HCT116 (cell line): ENCODE measurements around the gene PRKAG3. TPM values are rescaled to one million over a fixed set of nuclear protein-coding genes. Genes with fewer than 3 reads are reported as not detected.

Experiments used
- ATAC-seq: fragments of 200-7000 bp; cut with Tn5 transposase; 2 replicates; pipeline ENCODE4 v1.9.1; 2020; ENCODE audit warnings: mild to moderate bottlenecking, moderate library complexity
- BruUV-seq: library from RNA; stranded (reverse); fragments of 400-500 nt; replicated peaks from 2 replicates; lab custom pipeline; 2021; lab: Mats Ljungman, UMichigan
- CTCF ChIA-PET: fragments of 300-600 bp; sonication (Branson Sonifier 250); formaldehyde crosslinking; loops from one replicate; lab custom pipeline; 2021; ENCODE audit warnings: antibody characterized with exemption; lab: Charles Lee
- POLR2A ChIA-PET: fragments of 300-600, 350-600 bp; sonication (Branson Sonifier 250); formaldehyde crosslinking; loops from one replicate; lab custom pipeline; 2021; ENCODE audit warnings: antibody characterized with exemption; lab: Charles Lee
- RAD21 ChIA-PET, 2 experiments: fragments of 300-600 bp; sonication (Branson Sonifier 250); formaldehyde crosslinking; loops; one replicate each; lab custom pipeline; 2023; ENCODE audit warnings: low total read pairs in 2 of 2; ENCODE audit not compliant: uncharacterized antibody in 2 of 2, unreplicated experiment in 2 of 2, low non-redundant PET in 1 of 2; lab: Charles Lee
- DNase-seq: peaks from one replicate; pipeline ENCODE4 v3.0.0-alpha.2; 2010; ENCODE audit warnings: low read depth, low spot score
- H2AFZ ChIP-seq: fragments of 200-600 bp; shearing (Covaris generic), sonication (generic); 2 replicates; pipeline ENCODE4 v1.6.1; 2017; ENCODE audit warnings: low read depth, mixed run types, mixed read lengths, antibody characterized with exemption, low read length; ENCODE audit not compliant: poor library complexity, severe bottlenecking
- H3K27ac ChIP-seq: 2 replicates; pipeline ENCODE4 v1.5.1; 2012; ENCODE audit warnings: low read depth, low read length
- H3K27me3 ChIP-seq: fragments of 200-600 bp; sonication (generic); 2 replicates; pipeline ENCODE4 v1.6.1; 2016; ENCODE audit warnings: mixed run types, low read length, mixed read lengths; ENCODE audit not compliant: insufficient read depth
- H3K36me3 ChIP-seq, 2 experiments: fragments of 200-500 bp in 1 of 2; fragments of 200-600 bp in 1 of 2; sonication (Bioruptor generic) in 1 of 2; sonication (generic) in 1 of 2; 2 replicates each; pipeline versions ENCODE4 v1.5.1 to v1.6.1; 2014 to 2016; ENCODE audit warnings: low read length in 2 of 2, inconsistent platforms in 1 of 2, mixed read lengths in 1 of 2, mixed run types in 1 of 2; ENCODE audit not compliant: insufficient read depth in 2 of 2, control insufficient read depth in 1 of 2
- H3K4me1 ChIP-seq, 2 experiments: fragments of 200-600 bp in 1 of 2; sonication (generic) in 1 of 2; 2 replicates each; pipeline versions ENCODE4 v1.5.1 to v1.6.1; 2012 to 2017; ENCODE audit warnings: low read length in 2 of 2, inconsistent platforms in 1 of 2, mild to moderate bottlenecking in 1 of 2, mixed read lengths in 1 of 2, mixed run types in 1 of 2, moderate library complexity in 1 of 2; ENCODE audit not compliant: insufficient read depth in 2 of 2, control insufficient read depth in 1 of 2
- H3K4me2 ChIP-seq: fragments of 200-600 bp; sonication (generic); 2 replicates; pipeline ENCODE4 v1.6.1; 2017; ENCODE audit warnings: mixed run types, low read length, mixed read lengths
- H3K4me3 ChIP-seq, 2 experiments: fragments of 200-600 bp in 1 of 2; sonication (generic) in 1 of 2; replicated peaks in 1 of 2; 2 replicates each; pipeline ENCODE4 v1.5.1; 2011 to 2016; ENCODE audit warnings: low read length in 2 of 2, control low read depth in 1 of 2, low read depth in 1 of 2, mild to moderate bottlenecking in 1 of 2, mixed read lengths in 1 of 2, mixed run types in 1 of 2
- H3K79me2 ChIP-seq: fragments of 200-600 bp; sonication (generic); 2 replicates; pipeline ENCODE4 v1.6.1; 2017; ENCODE audit warnings: mild to moderate bottlenecking, mixed run types, low read length, moderate library complexity, mixed read lengths; ENCODE audit not compliant: insufficient read depth
- H3K9ac ChIP-seq: fragments of 200-600 bp; sonication (generic); 2 replicates; pipeline ENCODE4 v1.6.1; 2016; ENCODE audit warnings: low read length, mixed read lengths
- H3K9me2 ChIP-seq: fragments of 200-600 bp; sonication (generic), shearing (Covaris generic); 2 replicates; pipeline ENCODE4 v1.6.1; 2017; ENCODE audit warnings: mixed run types, mild to moderate bottlenecking, moderate library complexity; ENCODE audit not compliant: insufficient read depth
- H3K9me3 ChIP-seq, 2 experiments: fragments of 200-500 bp in 1 of 2; fragments of 200-600 bp in 1 of 2; sonication (Bioruptor generic) in 1 of 2; sonication (generic) in 1 of 2; 2 replicates each; pipeline ENCODE4 v1.6.1; 2014 to 2017; ENCODE audit warnings: low read length in 2 of 2, mixed read lengths in 2 of 2, inconsistent platforms in 1 of 2, low read depth in 1 of 2, mild to moderate bottlenecking in 1 of 2, mixed run types in 1 of 2, moderate library complexity in 1 of 2; ENCODE audit not compliant: control insufficient read depth in 1 of 2, insufficient read depth in 1 of 2
- H4K20me1 ChIP-seq: fragments of 200-600 bp; sonication (generic), shearing (Covaris generic); 2 replicates; pipeline ENCODE4 v1.6.1; 2017; ENCODE audit warnings: mixed run types, mild to moderate bottlenecking, moderate library complexity; ENCODE audit not compliant: insufficient read depth
- CBX3 ChIP-seq: IDR thresholded peaks from 2 replicates; pipeline ENCODE4 v1.6.1; 2012; ENCODE audit warnings: low read depth
- CTCF ChIP-seq, 3 experiments: fragments of 200-600 bp in 1 of 3; sonication (generic) in 1 of 3; IDR thresholded peaks in 2 of 3; conservative IDR thresholded peaks in 1 of 3; 2 replicates each; pipeline ENCODE4 v1.5.1; 2012 to 2017; ENCODE audit warnings: low read depth in 2 of 3, low read length in 2 of 3, antibody characterized with exemption in 1 of 3, borderline replicate concordance in 1 of 3, control low read depth in 1 of 3, mild to moderate bottlenecking in 1 of 3, mixed read lengths in 1 of 3, mixed run types in 1 of 3, moderate library complexity in 1 of 3; ENCODE audit not compliant: insufficient read depth in 1 of 3
- EGR1 ChIP-seq: IDR thresholded peaks from 2 replicates; pipeline ENCODE4 v1.6.1; 2012; ENCODE audit warnings: low read depth
- ELF1 ChIP-seq: IDR thresholded peaks from 2 replicates; pipeline ENCODE4 v1.6.1; 2012; ENCODE audit warnings: low read depth, borderline replicate concordance
- EZH2 ChIP-seq: fragments of 200-600 bp; sonication (generic); IDR thresholded peaks from 2 replicates; pipeline ENCODE4 v1.6.1; 2017; ENCODE audit warnings: antibody characterized with exemption, mixed run types
- EZH2phosphoT487 ChIP-seq: fragments of 200-600 bp; IDR thresholded peaks from 2 replicates; pipeline ENCODE4 v1.6.1; 2018; ENCODE audit warnings: antibody characterized with exemption, borderline replicate concordance
- SIN3A ChIP-seq: IDR thresholded peaks from 2 replicates; pipeline ENCODE4 v1.6.1; 2012; ENCODE audit warnings: low read depth
- SP1 ChIP-seq: IDR thresholded peaks from 2 replicates; pipeline ENCODE4 v1.6.1; 2012; ENCODE audit warnings: low read depth
- SRF ChIP-seq: IDR thresholded peaks from 2 replicates; pipeline ENCODE4 v1.6.1; 2012; ENCODE audit warnings: low read depth
- TCF7L2 ChIP-seq: IDR thresholded peaks from 2 replicates; pipeline ENCODE4 v1.7.0; 2011; ENCODE audit warnings: borderline replicate concordance, inconsistent platforms; ENCODE audit not compliant: insufficient read depth, insufficient read length; ENCODE audit errors: extremely low read depth
- intact Hi-C: fragments of 100-400 bp; cut with micrococcal nuclease; formaldehyde crosslinking; loops from 2 replicates; pipeline ENCODE4 v1.10.0; 2022
- total RNA-seq: library from RNA; stranded (reverse); gene quantifications from one replicate; pipeline ENCODE4 v1.2.1, GENCODE V29; 2021; ENCODE audit not compliant: unreplicated experiment

PRKAG3 gene
- total RNA-seq, 1 experiment from 2014 or later: not detected

GRCh38 chr2:218792433-218792832 lies 39.2 kb downstream of the PRKAG3 start (continued):
- no peak for TF ChIP-seq ELF1
- TF ChIP-seq SIN3A: no peak
- TF ChIP-seq SP1: no peak
- TF ChIP-seq, all 23 proteins: peak for 0

GRCh38 chr2:218788529-218789255 lies 42.9 kb downstream of the PRKAG3 start:
- H3K79me2 ChIP-seq: no peaks in the 10 kb centered on the region
- H4K20me1 ChIP-seq: no peaks in the 10 kb centered on the region
- H3K36me3 ChIP-seq: no peaks in the 10 kb centered on the region
- no peak overlapping the region for H3K9ac ChIP-seq
- no peaks in the 10 kb centered on the region for H3K9me3 ChIP-seq
- RAD21 ChIA-PET: no interaction called here
- BruUV-seq: no TSS peak
- H3K4me3 ChIP-seq: no peak overlapping the region
- TF ChIP-seq SRF (no peak), SIN3A (no peak), EGR1 (no peak), TCF7L2 (no peak), EZH2 (no peak), CTCF (IDR thresholded peaks at IDR 0.05 in 2 of 3, conservative IDR thresholded peaks at IDR 0.05 in 1 of 3; ENCODE audit: borderline replicate concordance in 1 of 3, insufficient read depth in 1 of 3, low read depth in 2 of 3, low read length in 2 of 3) (no peak), EZH2phosphoT487 (no peak), CBX3 (no peak)
- H3K4me2 ChIP-seq: no peak overlapping the region
- no peak overlapping the region for H3K27ac ChIP-seq
- H3K27me3 ChIP-seq: no peaks in the 10 kb centered on the region
- intact Hi-C loops: no loop called here
- POLR2A ChIA-PET: no interaction called here
- H3K4me1 ChIP-seq: no peaks in the 10 kb centered on the region
- ATAC-seq: no peak
- H2AFZ ChIP-seq: no peak overlapping the region
- H3K9me2 ChIP-seq: no peaks in the 10 kb centered on the region
- no peak for DNase-seq
- CTCF ChIA-PET: no interaction called here
